GM10266 (cell line): ENCODE results near the gene SULT4A1.

Source experiments
- DNase-seq: peaks from one replicate; pipeline ENCODE4 v3.0.0; 2012; ENCODE audit errors: extremely low spot score
- CTCF ChIP-seq: IDR thresholded peaks from 2 replicates; pipeline ENCODE4 v1.5.1; 2012; ENCODE audit warnings: mild to moderate bottlenecking, low read depth; ENCODE audit not compliant: control insufficient read depth, insufficient read depth; ENCODE audit errors: missing control alignments

Gene SULT4A1

GRCh38 chr22:43885786-43886185, 23.5 kb upstream of the SULT4A1 start:
- no peak for DNase-seq
- TF ChIP-seq CTCF, result no peak

DNA sequence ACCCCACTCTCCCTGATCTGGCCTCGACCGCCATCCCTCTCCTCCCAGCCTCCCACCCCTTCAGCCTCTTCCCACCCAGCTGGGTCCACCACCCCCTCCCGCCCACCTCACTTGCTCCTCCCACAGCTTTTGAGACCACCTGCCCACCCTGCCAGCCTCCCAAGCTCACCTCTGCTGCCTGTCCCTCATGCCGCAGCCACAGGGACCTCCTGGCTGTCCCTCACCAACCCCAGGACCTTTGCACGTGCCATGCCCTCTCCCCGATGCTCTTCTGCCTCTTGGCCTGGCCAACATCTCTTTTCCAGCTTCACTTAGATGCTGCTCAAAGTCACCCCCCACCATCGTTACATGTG, 23.0 kb upstream of the SULT4A1 start:
- peak; percentile 3 for TF ChIP-seq CTCF
- no peak for DNase-seq

GRCh38 chr22:43884600-43885318, 22.4 kb upstream of the SULT4A1 start:
- TF ChIP-seq CTCF, result peak; percentile 73
- peak; percentile 82 for DNase-seq

DNA sequence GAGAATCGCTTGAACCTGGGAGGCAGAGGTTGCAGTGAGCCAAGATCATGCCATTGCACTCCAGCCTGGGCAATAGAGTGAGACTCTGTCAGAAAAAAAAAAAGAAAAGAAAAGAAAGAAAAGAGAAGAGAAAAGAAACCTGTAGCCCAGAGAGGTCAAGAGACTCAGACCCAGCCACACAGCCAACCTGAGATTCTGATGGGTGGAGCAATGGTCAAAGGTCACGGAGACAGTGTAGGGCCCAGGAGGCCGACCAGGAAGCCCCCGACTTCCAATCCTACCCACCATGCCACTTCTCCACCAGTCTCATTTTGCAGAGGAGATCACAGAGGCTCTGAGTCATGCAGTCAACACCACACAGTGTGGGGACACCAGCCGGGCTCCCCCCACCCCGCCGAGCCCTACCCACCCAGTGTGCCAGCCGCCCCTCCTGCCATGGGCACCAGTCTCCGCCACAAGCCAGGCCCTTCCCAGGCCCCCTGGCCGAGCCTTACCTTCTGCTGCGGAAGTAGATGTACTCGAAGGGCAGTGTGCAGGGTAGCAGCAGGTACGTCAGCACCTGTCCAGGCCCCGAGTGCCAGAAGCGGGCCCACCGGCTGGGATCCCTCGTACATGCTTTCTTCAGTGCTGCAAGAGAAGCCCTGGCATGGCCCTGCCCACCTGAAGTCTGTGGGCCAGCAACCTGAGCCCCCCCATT, 21.6 kb upstream of the SULT4A1 start:
- no peak for TF ChIP-seq CTCF
- DNase-seq, result no peak

DNA sequence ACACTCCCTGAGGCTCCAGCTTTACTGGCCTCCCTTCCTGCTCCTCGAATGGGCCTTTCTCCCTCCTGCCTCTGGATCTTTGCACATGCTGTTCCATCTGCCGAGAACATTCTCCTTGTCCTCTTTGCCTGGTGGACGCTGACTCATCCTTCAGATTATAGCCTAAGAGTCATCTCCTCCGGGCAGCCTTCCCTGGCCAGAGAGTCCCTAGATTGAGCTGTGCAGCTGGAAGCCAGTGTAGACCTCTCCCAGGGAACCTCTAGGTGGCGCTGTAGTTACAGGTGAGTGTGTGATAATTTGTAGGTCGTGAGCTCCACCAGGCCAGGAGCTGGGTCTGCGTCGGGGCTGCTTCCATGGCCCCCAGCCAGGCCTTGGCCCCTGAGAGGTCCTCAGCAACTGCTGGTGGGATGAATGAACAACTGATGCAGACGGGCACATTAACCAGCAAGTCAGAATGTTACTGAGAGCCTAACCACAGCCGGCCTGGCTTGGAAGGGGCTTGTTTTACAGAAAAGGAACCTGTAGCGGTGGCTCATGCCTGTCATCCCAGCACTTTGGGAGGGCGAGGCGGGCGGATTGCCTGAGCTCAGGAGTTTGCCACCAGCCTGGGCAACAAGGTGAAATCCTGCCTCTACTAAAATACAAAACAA, 20.8 kb upstream of the SULT4A1 start:
- DNase-seq, result peak; percentile 84
- peak; percentile 81 for TF ChIP-seq CTCF

- TF ChIP-seq CTCF, result no peak
- no peak for DNase-seq
Observed at GRCh38 chr22:43882122-43882767, 19.9 kb upstream of the SULT4A1 start.
